ENCODE data around the gene ARPC2. TPM values are rescaled to one million over a fixed set of nuclear protein-coding genes. Genes with fewer than 3 reads are reported as not detected.
"Not testable (repeated sequence)": the region's sequence is repeated elsewhere in the genome, so short reads cannot be mapped to it uniquely, and the experiment has no call there.

ARPC2 gene
- total RNA-seq = 100 to 1,000 TPM in 3 of 4 donors, 10 to 100 TPM in 1; 65.5 to 343 (median 275) TPM

DNA sequence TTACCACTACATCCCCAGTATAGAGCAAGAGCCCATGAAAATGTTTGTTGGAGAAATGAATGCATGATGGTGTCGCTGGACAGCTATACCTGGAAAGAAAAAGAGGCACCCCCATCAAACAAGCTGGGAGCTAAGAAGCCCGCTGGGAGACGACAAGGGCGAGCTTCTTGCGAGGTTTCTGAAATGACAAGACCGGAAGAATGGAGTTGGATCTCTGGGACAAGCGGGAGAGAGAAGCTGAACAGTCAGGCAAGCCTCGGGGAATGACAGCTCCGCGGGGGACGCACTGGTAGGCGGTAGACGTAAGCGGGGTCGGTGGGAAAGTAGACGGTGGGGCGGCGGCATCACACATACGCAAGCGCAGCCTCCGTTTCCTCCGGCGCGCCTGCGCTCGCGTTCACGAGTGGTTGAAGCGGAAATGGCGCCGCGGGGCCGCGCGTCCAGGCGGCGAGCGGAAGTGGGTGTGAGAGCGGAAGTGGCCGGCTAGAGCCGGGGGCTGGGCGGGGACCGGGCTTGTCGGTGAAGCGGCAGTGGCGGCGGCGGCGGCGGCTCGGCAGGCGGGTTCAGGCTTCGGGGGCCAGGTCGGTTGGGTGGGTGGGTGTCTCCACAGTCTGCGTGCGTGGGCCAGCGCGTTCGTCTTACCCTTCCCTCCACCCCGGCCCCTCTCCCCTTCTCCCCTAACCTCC, at the start of gene ARPC2:
Gene ARPC2 (plus strand): TSS at position 516 of the 686 bp plus-strand sequence. CDS start 282 bp downstream, outside the sequence.
- in situ Hi-C loops (cut with MboI; ENCODE audit: low pct_ligation_motif_present in 1 of 4, low pct_unique_long_range_greater_than_20kb in 1 of 4, low sequenced_read_pairs in 3 of 4) (no loop called here), intact Hi-C loops (cut with DNase I; ENCODE audit: low total_unique reads) (no loop called here)
- peak; percentile 96 for DNase-seq
- H3K4me1 ChIP-seq = peaks cover 15 to 46% (median 39%) of the 10 kb centered on the region in 4 donors
- peak; percentile 95 for TF ChIP-seq POLR2A (IDR thresholded peaks at IDR 0.05)
- peak; percentile 44 for TF ChIP-seq EP300 (IDR thresholded peaks at IDR 0.05; ENCODE audit: low read depth)
- TF ChIP-seq CTCF (IDR thresholded peaks at IDR 0.05) = peak in 4 of 5 experiments; percentile 11 to 78 (median 32)
- TF ChIP-seq POLR2AphosphoS5 (IDR thresholded peaks at IDR 0.05) = peak; percentile 94 to 98 (median 96)
- no peaks in the 10 kb centered on the region for H3K9me3 ChIP-seq
- WGBS, 2 donors (ENCODE audit: low coverage in 1 of 2) = 1 to 2% methylated on average over 12 to 57 of the region's 60 CpGs
- no peaks in the 10 kb centered on the region for H3K36me3 ChIP-seq
- no peaks in the 10 kb centered on the region for H3K27me3 ChIP-seq
- H3K27ac ChIP-seq = peak within 1 kb of the TSS; percentile 94 to 100 (median 98)
- H3K4me3 ChIP-seq = peak within 1 kb of the TSS; percentile 74 to 100 (median 94)

GRCh38 chr2:218168016-218168415, 49.0 kb upstream of the ARPC2 start:
- intact Hi-C loops (cut with DNase I; ENCODE audit: low total_unique reads) = no loop called here
- in situ Hi-C loops (cut with MboI; ENCODE audit: low pct_ligation_motif_present in 1 of 4, low pct_unique_long_range_greater_than_20kb in 1 of 4, low sequenced_read_pairs in 3 of 4) = no loop called here
- H3K9me3 ChIP-seq = no peaks in the 10 kb centered on the region
- peaks cover 0 to 5% (median 1%) of the 10 kb centered on the region in 4 donors for H3K4me1 ChIP-seq
- WGBS, 2 donors (ENCODE audit: low coverage in 1 of 2) = 62 to 67% methylated on average over 1 of the region's 1 CpG
- no peak for TF ChIP-seq EP300 (IDR thresholded peaks at IDR 0.05; ENCODE audit: low read depth)
- TF ChIP-seq POLR2AphosphoS5 (IDR thresholded peaks at IDR 0.05) = no peak
- TF ChIP-seq POLR2A (IDR thresholded peaks at IDR 0.05) = no peak
- no peak for TF ChIP-seq CTCF (IDR thresholded peaks at IDR 0.05)
- H3K27me3 ChIP-seq = no peaks in the 10 kb centered on the region
- H3K4me3 ChIP-seq = no peak overlapping the region
- no peak overlapping the region for H3K27ac ChIP-seq
- no peak for DNase-seq
- H3K36me3 ChIP-seq = no peaks in the 10 kb centered on the region

- Histone ChIP-seq H3K27me3 (no peaks in the 10 kb centered on the region), H3K4me1 (peaks cover 0 to 5% (median 1%) of the 10 kb centered on the region in 4 donors), H3K4me3 (no peak overlapping the region), H3K36me3 (no peaks in the 10 kb centered on the region), H3K27ac (no peak overlapping the region), H3K9me3 (no peaks in the 10 kb centered on the region)
- 19 to 55% methylated on average over 3 to 9 of the region's 9 CpGs for WGBS, 2 donors (ENCODE audit: low coverage in 1 of 2)
- TF ChIP-seq CTCF (IDR thresholded peaks at IDR 0.05) (peak; percentile 51 to 76 (median 64)), POLR2A (IDR thresholded peaks at IDR 0.05) (no peak)
- in situ Hi-C loops (cut with MboI; ENCODE audit: low pct_ligation_motif_present in 1 of 4, low pct_unique_long_range_greater_than_20kb in 1 of 4, low sequenced_read_pairs in 3 of 4) = no loop called here
- intact Hi-C loops (cut with DNase I; ENCODE audit: low total_unique reads) = no loop called here
- peak; percentile 64 for DNase-seq
Observed at GRCh38 chr2:218168635-218169462, 48.1 kb upstream of the ARPC2 start.

DNA sequence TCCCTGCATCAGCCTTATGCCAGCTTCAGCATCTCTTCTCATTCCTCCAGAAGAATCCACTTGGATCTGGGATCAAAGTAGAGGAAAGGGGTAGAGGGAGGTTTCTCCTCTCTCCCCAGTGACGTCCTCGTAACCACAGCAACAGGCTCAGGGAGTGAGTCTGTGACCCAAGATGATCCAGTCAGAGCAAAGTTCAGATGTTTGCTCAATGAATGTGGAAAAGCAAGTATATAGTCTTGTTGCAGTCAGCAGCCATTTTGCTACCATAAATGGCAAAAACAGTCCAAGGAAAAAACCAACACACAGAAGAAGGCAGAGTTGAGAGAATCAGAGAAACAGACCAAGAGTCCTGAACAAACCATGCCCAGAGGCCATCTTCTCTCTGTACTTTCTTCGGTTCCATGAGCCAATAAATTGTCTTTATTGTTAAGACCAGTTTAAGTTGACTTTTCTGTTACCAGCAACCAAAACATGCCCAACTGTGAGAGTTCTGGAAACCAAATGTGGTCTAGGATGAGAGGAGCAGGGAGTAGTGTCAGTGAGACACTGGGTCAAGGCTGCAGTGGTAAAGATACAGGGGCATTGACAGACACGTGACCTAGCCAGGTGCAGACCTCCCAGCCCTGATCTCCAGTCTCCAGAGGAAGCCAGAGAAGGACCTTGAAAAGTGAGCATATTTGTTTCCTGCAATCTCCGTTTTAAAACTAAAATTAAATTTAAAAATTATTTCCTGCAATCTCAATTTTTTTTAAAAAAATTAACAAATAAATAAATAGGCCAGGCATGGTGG, 47.0 kb upstream of the ARPC2 start:
- no peaks in the 10 kb centered on the region for H3K9me3 ChIP-seq

GRCh38 chr2:218171744-218172143, 45.2 kb upstream of the ARPC2 start:
- 81 to 86% methylated on average over 3 of the region's 3 CpGs for WGBS, 2 donors (ENCODE audit: low coverage in 1 of 2)
- DNase-seq; H3K4me3 ChIP-seq; H3K36me3 ChIP-seq; in situ Hi-C loops (cut with MboI; ENCODE audit: low pct_ligation_motif_present in 1 of 4, low pct_unique_long_range_greater_than_20kb in 1 of 4, low sequenced_read_pairs in 3 of 4); H3K9me3 ChIP-seq; H3K4me1 ChIP-seq; intact Hi-C loops (cut with DNase I; ENCODE audit: low total_unique reads); H3K27ac ChIP-seq; H3K27me3 ChIP-seq: not testable (repeated sequence)

More for the DNA sequence above, 47.0 kb upstream of the ARPC2 start:
- peaks cover 0 to 5% (median 1%) of the 10 kb centered on the region in 4 donors for H3K4me1 ChIP-seq
- no peak for DNase-seq
- H3K4me3 ChIP-seq = no peak overlapping the region
- in situ Hi-C loops (cut with MboI; ENCODE audit: low pct_ligation_motif_present in 1 of 4, low pct_unique_long_range_greater_than_20kb in 1 of 4, low sequenced_read_pairs in 3 of 4) (no loop called here), intact Hi-C loops (cut with DNase I; ENCODE audit: low total_unique reads) (no loop called here)
- no peaks in the 10 kb centered on the region for H3K36me3 ChIP-seq
- 33 to 64% methylated on average over 1 to 5 of the region's 5 CpGs for WGBS, 2 donors (ENCODE audit: low coverage in 1 of 2)
- H3K27ac ChIP-seq = no peak overlapping the region
- TF ChIP-seq EP300 (IDR thresholded peaks at IDR 0.05; ENCODE audit: low read depth) (no peak), CTCF (IDR thresholded peaks at IDR 0.05) (no peak), POLR2AphosphoS5 (IDR thresholded peaks at IDR 0.05) (no peak), POLR2A (IDR thresholded peaks at IDR 0.05) (no peak)
- H3K27me3 ChIP-seq = no peaks in the 10 kb centered on the region

All from transverse colon (tissue), 4 donors.